ENCODE results near the gene IKZF3.
"Not testable (repeated sequence)": the region's sequence is repeated elsewhere in the genome, so short reads cannot be mapped to it uniquely, and the experiment has no call there.

The IKZF3 gene

DNA sequence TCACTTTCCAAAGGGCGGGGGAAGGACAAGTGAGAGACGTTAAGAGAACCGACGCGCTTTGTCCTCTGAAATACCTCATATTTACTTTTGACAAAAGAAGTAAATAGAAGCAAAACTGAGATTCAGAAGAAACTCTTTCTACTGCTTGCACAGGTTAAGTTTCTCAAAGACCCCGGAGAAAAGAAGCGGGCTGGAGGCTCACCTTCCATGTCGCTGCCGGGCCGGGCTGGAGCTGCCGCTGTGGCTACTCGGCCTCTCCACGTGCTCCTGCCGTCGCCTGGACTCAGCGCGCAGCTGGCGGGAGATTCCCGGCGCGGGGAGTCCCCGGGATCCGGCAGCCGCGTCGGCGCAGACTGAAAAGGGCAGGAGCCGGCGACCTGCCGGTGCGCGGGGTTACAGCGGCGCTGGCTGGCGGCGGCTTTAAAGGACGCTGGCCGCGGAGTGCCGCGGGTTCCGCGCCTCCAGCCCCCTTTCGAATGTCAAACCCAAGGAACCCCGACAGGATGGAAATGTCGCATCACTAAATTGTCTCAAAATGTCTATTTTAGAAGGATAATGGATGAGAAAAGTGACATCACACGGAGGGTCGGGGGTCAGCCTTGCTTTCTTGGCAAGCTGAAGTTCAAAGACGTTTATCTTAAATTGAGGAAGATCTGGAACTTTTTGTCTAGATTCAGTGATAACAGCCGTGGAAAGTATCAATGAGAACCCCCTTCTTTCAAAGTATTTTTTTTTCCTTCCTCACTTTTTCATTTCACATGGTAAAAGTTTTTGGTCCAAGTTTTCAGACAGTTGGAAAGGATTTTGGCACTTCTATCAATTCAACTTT is at the start of gene IKZF3:
IKZF3 (minus strand) TSS at position 395 of the 829 bp plus-strand sequence; CDS start at position 209, 186 bp downstream.
- intact Hi-C loops (cut with DNase I): no loop called here
- peak in 4 of 10 donors; percentile 2 to 88 (median 46) for DNase-seq

DNA sequence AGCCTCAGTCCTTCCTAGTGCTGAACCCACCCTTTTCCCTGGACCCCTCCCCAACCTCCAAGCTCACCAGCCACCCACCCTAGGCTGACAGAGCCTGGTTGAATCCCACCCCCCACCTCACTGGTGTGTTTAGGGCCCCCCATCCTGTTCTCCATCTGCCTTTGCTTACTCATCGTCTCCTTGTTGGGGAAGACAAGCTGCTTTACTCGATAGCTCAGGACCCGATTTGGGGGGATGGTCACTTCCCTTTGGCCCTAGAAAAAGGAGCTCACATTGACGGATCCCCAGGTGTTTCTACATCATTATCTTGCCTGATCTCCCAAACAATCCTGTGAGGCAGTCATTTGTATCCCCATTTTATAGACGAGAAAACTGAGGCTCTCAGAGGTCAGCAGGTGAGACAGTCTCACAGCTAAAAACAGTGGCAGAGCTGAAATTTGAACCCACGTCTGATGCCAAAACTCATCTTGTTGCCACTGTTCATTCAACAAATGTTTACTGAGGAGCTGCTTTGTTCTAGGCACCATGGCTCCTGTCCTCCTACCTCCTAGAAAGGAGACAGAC is 44.8 kb upstream of the IKZF3 start:
- intact Hi-C loops (cut with DNase I): no loop called here
- DNase-seq: no peak

DNA sequence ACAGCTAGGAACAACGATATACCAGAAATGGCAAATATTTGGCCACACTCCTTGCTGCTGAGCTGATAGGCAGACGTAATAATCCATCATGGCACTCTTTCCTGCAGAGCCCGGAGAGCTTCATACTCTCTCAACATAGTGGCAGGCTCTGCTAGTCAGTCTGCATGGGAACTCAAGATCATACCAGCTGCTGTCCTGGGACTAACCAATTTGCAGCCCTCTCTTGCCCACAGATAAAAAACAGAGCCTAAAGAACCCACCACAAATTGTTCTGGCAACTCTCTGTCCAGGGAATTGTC is 40.8 kb upstream of the IKZF3 start:
- no peak for DNase-seq
- intact Hi-C loops (cut with DNase I): no loop called here

DNA sequence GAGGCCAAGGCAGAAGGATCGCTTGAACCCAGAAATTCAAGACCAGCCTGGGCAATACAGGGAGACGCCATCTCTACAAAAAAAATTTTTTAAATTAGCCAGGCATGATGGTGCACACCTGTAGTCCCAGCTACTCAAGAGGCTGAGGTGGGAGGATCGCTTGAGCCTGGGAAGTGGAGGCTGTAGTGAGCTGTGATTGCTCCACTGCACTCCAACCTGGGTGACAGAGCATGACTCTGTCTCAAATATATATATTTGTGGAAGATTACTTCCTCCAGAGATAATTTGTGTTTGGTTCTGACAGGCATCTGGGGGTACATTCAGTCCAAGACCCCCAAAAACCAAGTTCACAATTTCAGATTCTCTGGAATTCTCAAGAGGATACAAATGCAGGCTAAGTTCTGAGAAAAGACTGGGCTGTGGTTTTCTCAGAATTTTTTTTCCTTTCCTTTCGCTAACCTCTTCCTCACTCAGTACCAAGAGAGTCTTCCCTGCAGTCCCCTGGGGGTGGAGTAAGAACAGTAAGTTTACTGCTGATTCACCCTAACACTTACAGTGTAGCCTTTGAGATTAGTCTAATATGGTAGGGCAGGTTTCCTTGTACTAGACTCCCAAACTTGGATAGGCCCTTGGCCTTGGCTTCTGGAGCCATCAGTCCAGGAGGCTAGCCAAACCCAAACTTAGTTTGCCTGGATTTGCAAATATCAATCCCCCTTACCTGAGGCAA is 39.2 kb upstream of the IKZF3 start:
- no peak for DNase-seq
- intact Hi-C loops (cut with DNase I): no loop called here

DNA sequence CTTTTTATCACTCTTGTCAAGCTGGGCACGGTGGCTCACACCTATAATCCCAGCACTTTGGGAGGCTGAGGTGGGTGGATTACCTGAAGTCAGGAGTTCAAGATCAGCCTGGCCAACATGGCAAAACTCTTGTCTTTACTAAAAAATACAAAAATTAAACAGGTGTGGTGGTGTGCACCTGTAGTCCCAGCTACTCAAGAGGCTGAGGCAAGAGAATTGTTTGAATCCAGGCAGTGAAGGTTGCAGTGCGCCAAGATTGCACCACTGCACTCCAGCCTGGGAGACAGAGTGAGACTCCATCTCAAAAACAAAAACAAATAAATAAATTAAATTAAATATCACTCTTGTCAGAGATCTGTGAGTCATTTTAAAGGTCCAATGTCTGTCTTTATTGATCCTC is 37.9 kb upstream of the IKZF3 start:
- intact Hi-C loops (cut with DNase I); DNase-seq: not testable (repeated sequence)

DNA sequence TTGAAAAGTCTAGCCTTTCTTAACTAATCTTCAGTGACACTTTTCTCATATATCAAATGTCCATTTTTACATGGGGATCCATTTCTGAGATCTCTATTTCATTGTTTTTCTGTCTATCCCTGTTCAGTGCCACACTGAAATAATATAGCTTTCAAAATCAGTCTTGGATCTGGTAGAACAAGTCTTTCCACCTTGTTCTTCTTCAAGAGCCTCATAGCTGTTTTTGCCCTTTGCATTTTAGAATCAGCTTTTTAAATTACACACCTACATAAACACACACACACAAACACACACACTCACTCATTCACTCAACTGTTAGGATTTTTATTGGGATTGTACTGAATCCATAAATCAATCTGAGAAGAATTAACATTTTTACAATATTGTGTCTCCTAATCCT is 35.1 kb upstream of the IKZF3 start:
- intact Hi-C loops (cut with DNase I): no loop called here
- no peak for DNase-seq

DNA sequence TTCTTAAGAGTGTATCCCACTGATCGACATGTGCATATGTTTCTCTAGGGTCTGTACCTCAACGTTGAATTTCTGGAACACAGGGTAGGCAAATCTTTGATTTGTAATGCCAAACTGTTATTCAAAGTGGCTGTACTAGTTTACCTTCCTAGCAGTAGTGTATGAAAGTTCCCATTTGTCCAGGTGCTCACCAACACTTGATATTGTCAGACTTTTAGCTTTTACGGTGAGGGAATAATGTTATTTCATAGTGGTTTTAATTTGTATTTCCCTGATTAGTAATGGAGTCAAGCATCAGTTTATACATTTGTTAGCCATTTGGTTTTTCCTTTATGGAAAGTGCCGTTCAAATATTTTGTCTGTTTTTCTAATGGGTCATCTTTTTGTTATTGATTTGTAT is 34.0 kb upstream of the IKZF3 start:
- intact Hi-C loops (cut with DNase I): no loop called here

DNA sequence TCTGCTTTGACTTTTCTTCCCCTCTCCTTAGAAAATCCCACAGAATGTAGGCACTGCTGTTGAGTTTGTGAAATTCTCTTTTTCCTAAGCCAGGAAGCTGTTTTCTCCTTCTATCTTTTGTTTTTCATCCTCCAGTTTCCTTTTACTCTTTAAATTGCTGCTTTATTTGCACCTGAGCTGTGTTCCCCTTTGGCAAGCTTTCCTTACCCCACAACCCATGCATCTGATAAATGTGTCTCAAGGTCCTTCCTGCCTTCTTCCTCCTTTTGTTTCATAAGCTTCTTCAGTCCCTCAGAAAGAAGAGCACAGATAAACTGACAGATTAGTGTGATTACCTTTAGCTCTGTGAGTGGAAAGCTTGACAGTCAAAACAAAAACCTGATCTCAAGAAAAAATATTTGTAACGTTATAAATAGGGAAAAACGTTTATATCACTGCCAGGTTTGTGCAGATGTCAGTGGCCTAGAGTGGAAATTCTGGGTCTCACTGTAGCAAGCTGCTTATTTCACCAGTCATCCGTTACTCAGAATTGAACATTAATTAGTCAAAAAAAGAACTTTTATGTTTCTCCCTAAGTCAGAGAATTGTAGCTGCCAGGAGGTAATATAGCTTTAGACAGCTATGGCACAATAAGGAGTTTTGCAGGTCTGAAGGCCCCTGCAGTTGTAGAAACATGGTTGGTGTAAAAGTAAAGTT is 30.7 kb upstream of the IKZF3 start:
- intact Hi-C loops (cut with DNase I): no loop called here
- no peak for DNase-seq

More for the DNA sequence above, 34.0 kb upstream of the IKZF3 start:
- no peak for DNase-seq

DNA sequence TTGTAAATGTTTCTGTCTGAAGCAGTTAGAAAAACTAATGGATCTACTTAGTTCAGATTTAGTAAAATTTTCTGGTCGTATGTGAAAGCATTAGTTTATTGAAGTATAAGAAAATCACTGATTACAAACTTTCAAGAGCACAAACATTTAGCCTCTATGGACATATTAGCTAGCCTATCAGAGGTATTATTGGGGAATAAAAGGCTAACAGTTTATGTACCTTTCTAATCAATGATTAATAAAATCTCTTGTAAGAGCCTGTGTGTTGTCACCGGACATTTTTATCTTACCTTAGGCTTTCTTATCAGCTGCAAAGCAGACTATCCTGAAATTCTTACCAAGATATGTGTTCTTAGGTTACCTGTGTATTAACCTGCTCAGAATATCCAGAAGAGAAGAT is 25.1 kb upstream of the IKZF3 start:
- DNase-seq: no peak
- intact Hi-C loops (cut with DNase I): no loop called here

DNA sequence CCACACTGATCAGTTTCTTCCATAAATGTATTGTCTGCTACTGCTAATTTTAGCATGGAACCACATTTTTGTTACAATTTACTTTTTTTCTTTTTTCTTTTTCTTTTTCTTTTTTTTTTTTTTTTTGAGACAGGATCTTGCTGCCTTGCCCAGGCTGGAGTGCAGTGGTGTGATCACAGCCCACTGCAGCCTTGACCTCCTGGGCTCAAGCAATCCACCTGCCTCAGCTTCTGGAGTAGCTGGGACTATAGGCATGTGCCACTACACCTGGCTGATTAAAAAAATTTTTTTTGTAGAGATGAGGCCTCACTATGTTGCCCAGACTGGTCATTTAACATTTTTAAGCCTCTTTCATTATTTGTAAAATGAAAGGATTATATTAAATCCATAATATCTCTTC is 23.0 kb upstream of the IKZF3 start:
- intact Hi-C loops (cut with DNase I): no loop called here
- DNase-seq: no peak

DNA sequence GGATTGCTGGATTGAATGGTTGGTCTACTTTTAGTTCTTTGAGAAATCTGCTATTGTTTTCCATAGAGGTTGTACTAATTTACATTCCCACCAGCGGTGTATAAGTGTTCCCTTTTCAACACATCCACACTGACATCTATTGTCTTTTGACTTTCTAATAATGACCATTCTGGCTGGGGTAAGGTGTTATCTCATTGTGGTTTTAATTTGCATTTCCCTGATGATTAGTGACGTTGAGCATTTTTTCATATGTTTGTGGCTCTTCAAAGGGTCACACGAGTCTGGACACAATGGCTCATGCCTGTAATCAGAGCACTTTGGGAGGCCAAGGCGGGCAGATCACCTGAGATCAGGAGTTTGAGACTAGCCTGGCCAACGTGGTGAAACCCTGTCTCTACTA is 22.0 kb upstream of the IKZF3 start:
- intact Hi-C loops (cut with DNase I); DNase-seq: not testable (repeated sequence)

DNA sequence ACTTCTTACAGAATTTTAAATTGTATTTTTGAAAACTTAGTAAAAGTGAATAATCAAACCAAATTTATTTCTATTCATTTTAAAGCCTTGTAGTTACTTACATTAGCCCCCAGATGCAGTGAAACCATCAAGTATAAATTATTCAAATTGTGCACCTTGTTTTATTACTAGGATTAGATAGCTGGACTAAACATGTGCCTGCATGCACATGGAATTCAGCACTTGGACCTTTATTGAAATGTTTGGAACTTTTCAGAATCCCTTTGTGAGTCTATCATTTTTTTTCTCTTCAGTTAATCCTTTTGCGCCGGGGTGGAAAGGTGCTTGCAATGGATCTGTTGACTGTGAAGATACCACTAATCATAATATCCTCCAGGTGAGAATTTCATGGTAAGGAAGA is 8.6 kb upstream of the IKZF3 start:
- no peak for DNase-seq
- intact Hi-C loops (cut with DNase I): no loop called here

DNA sequence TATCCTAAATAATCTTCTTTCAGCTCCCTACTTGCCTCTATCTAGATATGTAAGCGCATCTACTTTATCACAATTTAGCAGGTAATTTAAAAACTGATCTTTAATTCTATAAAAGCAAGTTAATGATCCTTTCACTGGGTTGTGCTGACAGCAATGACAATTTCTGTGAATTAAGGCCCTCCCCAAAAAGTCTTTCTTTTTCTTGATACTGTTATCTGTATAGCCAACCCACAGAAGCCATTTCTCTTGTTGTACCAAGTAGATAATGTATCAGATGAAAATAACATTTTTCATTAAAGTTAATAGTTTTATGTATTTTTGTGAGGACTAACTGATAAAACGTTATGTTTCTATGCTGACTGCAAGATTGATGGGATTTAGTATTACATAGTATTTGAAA is 7.7 kb upstream of the IKZF3 start:
- intact Hi-C loops (cut with DNase I): no loop called here
- no peak for DNase-seq

DNA sequence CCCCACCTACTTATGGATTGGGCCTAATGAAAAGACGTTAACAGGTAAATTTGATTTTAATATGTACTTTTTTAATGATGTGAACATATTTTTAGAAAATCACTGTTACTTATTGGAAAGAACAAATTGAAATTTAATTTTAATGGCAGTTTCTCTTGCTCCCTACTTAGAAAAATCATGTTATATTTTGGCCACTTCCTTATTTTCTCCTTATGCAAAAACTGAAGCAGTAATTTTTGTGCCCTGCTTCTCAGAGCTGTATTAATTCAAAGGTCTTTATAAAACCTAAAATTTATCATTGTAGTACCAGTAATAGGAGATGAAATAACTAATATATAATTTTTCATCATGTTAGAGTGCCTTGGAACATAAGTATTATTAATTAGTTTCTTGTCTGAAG is 6.7 kb upstream of the IKZF3 start:
- intact Hi-C loops (cut with DNase I): no loop called here
- no peak for DNase-seq

DNA sequence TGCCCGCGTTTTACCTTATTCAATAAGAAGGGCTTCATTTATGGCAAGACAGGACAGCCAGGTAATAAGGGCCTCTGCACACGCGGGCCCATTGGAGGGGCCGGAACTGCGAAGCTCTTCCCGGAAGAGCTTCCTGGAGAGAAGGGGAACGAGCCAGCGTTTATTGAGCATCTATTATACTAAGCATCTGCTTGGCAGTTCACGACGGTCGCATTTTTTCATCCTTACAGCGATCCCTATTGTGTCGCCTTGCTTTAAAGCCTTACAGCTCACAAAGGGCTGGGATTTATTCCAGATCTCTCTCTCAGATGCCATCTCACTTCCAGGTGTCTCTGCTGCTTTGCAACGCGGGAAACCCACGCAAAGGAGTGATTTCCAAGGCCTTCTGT is 4.4 kb upstream of the IKZF3 start:
- DNase-seq: no peak
- intact Hi-C loops (cut with DNase I): no loop called here

DNA sequence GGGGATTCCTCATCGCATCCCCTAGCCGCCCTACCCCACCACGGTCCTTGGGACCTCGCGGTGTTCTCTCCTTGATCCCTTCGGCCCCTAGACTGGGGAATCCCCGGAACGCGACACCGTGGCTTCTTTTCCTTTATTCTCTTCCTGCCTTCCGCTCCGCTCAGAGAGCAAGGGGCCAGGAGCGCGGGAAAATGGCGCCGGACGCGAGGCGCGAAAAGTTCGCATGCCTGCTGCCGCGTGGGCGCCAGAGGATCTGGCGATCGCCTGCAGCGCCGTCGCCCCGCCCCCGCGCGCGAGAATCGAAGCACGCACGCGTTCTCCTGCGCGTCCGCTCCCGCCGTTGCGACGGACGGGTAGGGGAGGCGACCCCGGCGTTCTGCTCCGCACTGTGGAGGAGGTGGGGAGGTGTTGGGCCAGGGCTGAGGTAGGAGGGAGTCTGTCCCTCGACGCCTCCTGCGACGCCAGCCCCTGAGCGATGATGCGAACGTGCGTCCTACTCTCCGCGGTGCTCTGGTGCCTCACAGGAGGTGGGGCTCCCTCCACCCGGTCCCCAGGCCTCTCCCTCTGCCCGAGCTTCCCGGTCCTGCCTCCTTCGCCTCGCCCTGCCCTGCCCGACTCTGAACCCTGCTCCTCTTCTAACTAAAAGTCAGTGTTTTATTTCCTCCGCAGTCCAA is 3.9 kb upstream of the IKZF3 start, which contains the start of gene ZPBP2:
ZPBP2 (plus strand) TSS at position 323 of the 674 bp plus-strand sequence; CDS start at position 476, 153 bp downstream.
- intact Hi-C loops (cut with DNase I): no loop called here
- no peak for DNase-seq

DNA sequence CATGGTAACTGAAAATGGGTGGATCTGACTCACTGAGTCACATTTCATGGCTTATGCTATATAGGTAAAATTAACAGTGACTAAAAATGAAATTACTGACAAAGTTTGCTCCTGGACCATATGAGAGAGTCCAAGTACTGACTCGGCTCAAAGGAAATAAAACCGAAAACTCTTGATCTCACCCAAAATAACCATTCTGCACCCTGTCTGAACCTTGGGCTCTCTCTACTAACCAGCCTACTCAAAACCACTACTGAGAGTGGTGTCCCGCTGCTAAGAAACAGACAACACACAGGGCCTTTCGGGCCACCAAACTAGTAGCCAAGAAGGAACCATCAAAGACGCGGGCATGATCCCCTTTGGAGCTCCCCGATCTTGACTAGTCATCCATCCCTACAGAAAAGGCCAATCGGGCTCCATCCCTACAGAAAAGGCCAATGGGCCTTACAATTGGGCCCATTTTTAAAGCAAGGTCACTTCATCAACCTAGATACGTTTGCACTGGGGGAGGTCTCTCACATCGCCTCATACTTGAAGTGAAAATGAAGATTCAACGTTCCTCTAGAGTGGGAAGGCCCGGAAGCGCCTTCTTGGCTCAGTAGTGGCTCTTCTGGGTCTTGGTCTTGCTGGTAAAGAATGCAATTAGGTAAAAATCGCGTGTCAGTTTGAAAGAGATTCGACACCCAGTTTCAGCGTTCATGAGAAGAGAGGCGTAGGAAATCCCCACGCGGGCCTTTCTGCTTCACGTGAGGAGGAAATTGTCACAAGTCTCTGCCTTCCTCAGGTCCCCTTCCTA is 3.2 kb upstream of the IKZF3 start:
- DNase-seq: no peak
- intact Hi-C loops (cut with DNase I): no loop called here

DNA sequence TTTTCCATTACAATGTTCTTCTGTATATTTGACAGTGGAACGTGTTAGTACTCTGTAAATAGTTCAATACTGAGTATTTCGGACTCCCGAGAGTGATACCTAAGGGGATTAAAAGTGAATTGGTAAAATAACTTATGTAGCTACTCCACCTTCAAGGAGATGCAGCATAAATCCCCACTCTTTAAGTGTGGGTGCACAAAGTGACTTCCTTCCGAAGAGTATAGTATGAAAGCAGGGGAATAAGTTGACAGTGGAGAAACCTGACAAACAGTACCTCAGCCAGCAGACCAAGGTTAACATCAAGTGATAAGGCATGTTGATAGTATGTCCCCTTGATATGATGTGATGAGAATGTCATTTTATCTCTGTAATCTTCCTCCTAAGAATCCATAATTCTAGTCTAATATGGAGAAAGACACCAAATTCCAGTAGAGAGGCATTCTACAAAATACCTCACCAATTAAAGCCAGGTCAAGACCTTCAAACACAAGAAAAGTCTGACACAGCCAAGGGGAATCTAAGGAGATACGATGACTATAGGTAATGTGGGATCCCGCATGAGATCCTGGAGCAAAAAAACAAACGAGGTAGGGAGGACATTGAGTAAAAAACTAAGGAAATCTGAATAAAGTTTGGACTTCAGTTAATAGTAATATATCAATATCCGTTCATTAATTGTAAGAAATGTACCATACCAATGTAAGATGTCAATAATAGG is 2.1 kb upstream of the IKZF3 start:
- no peak for DNase-seq
- intact Hi-C loops (cut with DNase I): no loop called here

DNA sequence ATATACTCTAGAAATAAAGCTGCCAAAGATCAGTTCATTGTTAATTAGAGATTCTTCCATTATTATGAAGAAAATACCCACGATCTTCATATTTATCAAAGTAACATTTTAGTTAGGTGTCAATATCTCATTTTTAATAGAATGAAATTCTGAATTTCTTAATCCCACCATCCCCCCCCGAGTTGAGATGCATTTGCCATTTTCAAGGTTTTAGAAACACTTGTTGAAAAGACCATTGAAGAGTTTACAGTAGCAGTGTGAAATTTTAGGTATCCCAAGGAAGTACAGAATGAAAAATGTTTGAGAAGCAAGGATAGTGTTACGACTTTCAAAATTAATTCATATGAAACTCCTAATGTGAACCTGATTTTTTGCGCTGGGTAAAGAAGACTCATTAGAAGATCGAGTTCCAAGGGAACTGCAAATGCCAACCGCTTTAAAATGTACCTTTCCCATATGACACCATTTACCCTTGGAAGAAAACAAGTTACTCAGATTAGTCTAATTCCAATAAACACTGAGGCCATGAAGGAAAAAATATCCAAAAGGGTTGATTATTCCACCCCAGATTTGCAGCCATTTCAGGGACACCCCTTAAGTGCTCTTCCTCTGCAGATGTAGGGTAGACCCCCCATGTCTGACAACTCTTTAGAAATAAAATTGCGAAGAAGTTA is 731 bp downstream of the IKZF3 start:
- no peak for DNase-seq

More for the DNA sequence above, 731 bp downstream of the IKZF3 start:
- intact Hi-C loops (cut with DNase I): no loop called here
